GM12873 (cell line): ENCODE results near the gene OR6S1.

Source experiments
- TF ChIP-seq, protein P1 (sequence below): IDR thresholded peaks from 2 replicates; pipeline ENCODE4 v1.5.1; 2012; ENCODE audit warnings: low read depth, mild to moderate bottlenecking, moderate library complexity, low read length, control low read depth; ENCODE audit not compliant: insufficient read depth; ENCODE audit errors: missing control alignments

OR6S1 gene

DNA sequence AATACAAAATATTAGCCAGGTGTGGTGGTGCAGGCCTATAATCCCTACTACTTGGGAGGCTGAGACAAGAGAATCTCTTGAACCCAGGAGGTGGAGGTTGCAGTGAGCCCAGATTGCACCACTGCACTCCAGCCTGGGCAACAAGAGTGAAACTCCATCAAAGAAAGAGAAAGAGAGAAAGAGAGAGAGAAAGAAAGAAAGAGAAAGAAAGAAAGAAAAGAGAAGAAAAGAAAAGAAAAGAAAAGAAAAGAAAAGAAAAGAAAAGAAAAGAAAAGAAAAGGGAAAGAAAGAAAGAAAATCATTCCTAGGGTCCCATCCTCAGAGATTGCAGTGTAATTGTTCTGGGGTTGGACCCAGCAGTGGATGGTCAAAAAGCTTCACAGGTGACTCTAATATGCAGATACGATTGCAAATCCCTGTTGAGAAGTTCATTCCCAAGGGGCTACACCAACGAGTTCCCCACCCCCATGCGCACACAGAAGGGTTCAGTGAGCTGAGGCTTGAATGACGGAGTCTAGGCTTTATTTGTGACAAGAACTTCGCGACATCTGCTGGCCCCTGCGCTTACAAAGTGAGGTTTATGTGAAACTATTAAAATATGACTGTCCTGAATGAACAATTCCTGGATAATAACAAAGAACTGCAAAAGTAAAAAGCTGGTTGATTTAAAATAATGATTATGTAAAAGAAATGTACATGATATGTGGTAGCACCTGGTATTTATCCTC, 32.9 kb downstream of the OR6S1 start:
- TF ChIP-seq, protein P1, sequence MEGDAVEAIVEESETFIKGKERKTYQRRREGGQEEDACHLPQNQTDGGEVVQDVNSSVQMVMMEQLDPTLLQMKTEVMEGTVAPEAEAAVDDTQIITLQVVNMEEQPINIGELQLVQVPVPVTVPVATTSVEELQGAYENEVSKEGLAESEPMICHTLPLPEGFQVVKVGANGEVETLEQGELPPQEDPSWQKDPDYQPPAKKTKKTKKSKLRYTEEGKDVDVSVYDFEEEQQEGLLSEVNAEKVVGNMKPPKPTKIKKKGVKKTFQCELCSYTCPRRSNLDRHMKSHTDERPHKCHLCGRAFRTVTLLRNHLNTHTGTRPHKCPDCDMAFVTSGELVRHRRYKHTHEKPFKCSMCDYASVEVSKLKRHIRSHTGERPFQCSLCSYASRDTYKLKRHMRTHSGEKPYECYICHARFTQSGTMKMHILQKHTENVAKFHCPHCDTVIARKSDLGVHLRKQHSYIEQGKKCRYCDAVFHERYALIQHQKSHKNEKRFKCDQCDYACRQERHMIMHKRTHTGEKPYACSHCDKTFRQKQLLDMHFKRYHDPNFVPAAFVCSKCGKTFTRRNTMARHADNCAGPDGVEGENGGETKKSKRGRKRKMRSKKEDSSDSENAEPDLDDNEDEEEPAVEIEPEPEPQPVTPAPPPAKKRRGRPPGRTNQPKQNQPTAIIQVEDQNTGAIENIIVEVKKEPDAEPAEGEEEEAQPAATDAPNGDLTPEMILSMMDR, result peak; percentile 19

DNA sequence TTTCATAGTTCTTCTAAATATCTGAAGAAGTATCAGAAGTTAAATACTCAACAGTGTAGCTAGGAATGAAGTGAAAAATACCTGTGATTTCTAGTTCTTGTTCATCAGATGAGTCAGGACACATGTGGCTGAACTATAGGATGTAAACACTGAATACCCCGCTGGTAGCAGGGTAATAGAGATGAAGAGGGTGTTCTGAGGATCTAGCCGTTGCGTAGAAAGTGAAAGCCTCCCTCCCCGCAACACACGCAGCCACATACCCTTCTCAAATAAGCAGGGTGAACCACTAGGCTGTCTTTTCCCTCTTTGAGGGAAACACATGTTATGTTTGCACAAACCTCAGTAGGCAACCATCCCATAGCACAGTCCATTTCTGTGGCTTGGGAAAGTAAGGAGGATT, 33.9 kb downstream of the OR6S1 start:
- TF ChIP-seq, protein P1, result no peak

DNA sequence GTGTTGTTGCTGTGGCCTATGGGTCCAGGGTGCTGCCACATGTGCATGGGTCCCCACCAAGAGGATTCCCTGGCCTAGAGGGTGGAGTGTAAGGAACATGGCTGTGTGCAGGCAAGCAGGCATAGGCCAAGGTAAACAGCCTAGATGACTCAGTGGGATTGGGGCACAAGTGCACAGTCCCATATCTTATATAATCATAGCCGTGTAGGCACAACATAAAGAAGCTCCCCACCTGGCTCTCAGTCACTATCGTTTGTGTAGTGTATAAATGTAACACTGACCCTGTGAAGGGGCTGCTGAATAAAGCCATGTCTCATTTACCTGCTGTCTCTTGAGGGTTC, 34.6 kb downstream of the OR6S1 start:
- TF ChIP-seq, protein P1, result no peak

DNA sequence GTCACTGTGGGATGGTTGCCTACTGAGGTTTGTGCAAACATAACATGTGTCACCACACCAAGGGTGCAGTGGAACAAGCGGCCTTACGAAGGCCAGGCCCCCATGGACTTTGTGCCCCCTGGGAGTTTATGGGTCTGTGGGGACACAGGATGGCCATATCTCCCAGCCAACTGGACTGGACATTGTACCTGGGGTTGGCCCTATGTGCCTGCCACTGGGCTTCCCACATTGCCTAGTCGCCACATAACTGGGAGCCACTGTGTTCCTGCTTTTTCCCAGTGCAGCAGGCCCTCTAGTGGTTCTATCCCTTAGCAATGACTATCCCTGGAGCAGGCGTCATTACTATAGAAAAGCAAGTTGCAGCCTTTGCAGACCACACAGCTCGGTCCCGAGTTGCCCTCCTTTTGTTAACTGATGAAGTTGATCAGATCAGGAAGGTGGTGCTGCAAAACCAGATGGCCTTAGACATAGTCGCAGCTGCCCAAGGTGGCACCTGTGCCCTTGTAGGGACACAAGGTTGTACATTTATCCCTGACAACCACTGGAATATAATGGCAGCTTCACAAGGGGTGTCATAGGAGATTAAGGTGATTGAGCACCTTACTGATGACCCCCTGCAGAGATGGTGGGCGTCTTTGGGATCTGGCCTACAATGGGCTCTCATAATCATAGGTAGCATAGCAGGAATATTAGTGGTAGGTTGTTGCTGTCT, 35.1 kb downstream of the OR6S1 start:
- TF ChIP-seq, protein P1, result peak; percentile 60

DNA sequence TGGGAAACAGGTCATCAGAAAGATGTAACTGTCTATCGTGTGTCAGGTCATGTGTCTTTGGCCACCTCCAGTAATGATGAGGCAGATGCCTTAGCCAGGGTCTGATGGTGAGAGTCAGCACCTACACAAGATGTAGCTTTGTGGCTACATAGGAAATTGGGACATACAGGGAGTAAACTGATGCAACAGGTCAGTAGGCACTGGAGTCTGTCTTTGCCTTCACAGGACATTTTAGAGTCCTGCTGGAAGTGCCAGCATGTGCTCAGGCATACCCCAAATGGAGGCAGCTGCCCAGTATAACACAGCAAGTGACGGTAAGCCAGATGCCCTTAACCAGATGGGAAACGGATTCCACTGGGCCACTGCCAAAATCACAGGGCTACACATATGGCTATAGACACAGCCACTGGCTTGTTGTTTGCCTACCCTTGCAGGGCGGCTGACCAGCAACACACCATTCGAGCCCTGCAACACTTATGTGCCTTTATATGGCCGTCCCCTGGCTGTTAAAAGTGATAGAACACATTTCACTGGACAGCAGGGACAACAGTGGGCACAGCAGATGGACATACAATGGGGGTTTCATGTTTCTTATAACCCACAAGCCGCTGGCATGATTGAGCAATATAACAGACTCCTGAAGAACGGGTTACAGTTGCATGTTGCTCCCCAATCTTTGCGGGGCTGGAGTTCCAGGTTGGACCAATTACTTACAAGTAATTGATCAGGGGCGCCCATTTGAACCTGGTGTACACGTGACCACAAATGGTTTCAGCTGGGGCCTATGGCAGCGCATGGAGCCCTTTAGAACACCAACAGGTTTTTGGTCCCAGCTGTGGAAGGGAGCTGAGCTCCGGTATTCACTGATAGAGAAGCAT, 37.4 kb downstream of the OR6S1 start:
- TF ChIP-seq, protein P1, result no peak

DNA sequence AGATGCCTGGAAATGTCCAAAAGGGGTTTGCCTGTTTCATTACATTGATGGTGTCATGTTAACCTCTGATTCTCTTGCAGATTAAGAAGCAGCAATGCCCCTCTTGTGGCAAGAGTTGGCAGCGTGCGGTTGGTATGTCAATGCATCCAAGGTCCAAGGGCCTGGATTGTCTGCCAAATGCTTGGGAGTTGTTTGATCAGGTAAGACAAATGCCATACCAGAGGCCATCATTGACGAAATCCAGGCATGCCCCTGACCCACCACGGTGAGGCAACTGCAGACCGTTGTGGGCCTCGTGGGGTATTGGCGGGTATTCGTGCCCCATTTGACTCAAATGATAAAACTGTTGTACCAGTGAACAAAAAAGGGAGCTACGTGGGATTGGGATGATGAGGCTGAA, 38.9 kb downstream of the OR6S1 start:
- TF ChIP-seq, protein P1, result no peak

DNA sequence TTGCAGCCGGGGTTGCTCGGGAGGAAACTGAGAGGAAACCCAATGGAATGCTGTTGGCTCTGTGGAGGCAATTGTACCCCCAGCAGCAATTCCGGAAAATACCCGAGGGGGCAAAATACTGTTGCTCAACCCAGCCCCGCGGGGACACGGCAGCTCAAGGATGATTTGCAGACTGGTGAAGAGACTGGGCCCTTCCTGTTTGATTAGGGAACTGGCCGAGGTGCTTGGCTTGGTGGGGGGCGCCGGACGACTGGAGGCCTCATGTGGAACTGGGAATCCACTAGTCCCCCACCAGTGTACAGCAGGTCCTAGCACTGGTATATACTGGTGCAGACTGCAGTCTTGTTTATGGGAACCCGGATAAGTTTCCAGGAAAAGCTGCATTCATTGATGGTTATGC, 40.0 kb downstream of the OR6S1 start:
- TF ChIP-seq, protein P1, result no peak
